ENCODE measurements around the gene XRCC4. TPM values are rescaled to one million over a fixed set of nuclear protein-coding genes. Genes with fewer than 3 reads are reported as not detected.

The XRCC4 gene
- total and polyA plus RNA-seq, 2 of the 8 experiments (the other 6 are each of a cell fraction or from before 2014, with no cell fraction given), result 3.0 to 8.3 TPM

GRCh38 chr5:83085106-83085505 lies 7.8 kb downstream of the XRCC4 start:
- no peaks in the 10 kb centered on the region for H4K20me1 ChIP-seq (replicated peaks in 1 of 2; ENCODE audit: control insufficient read depth in 1 of 2, insufficient read depth in 2 of 2, low read length in 2 of 2)
- no peak overlapping the region for H3K9ac ChIP-seq (replicated peaks in 1 of 4; ENCODE audit: extremely low read depth in 1 of 4, low read depth in 3 of 4, low read length in 3 of 4)
- no peaks in the 10 kb centered on the region for H3K4me1 ChIP-seq (replicated peaks in 1 of 4; ENCODE audit: control insufficient read depth in 3 of 4, insufficient read depth in 4 of 4, low read length in 3 of 4)
- no peaks in the 10 kb centered on the region for H3K23me2 ChIP-seq (ENCODE audit: low read depth, low read length)
- no peak overlapping the region for H2BK12ac ChIP-seq (ENCODE audit: low read depth, low read length)
- no peaks in the 10 kb centered on the region for H3K36me3 ChIP-seq (ENCODE audit: control insufficient read depth in 2 of 4, insufficient read depth in 4 of 4, low read length in 3 of 4)
- H3K4ac ChIP-seq (replicated peaks; ENCODE audit: insufficient read length, low read depth, low read length), result no peak overlapping the region
- no peak overlapping the region for H2AK5ac ChIP-seq (ENCODE audit: low read depth, low read length)
- no peak overlapping the region for H4K91ac ChIP-seq (replicated peaks; ENCODE audit: insufficient read length, low read length)
- WGBS, 2 experiments (ENCODE audit: extremely low coverage in 1 of 2, insufficient coverage in 1 of 2, insufficient read length in 1 of 2, insufficient replicate concordance in 2 of 2, low coverage in 1 of 2, low lambda C conversion rate in 2 of 2, missing lambda C conversion rate in 1 of 2), result 87% methylated on average over 2 of the region's 2 CpGs; no CpG with 5 or more reads in 1 of the 2 experiments
- FAIRE-seq, result no peak
- peaks cover 0 to 4% of the 10 kb centered on the region in 2 experiments; a peak in 1 of 4 replicates for H3K9me3 ChIP-seq (ENCODE audit: insufficient read depth in 2 of 2, low read depth in 1 of 2, low read length in 1 of 2)
- DNase-seq (ENCODE audit: low read depth in 1 of 2, low spot score in 2 of 2), result no peak
- no peak overlapping the region for H2BK5ac ChIP-seq (ENCODE audit: low read depth, low read length)
- no peaks in the 10 kb centered on the region for H3K27me3 ChIP-seq (replicated peaks in 1 of 4; ENCODE audit: control insufficient read depth in 3 of 4, extremely low read depth in 1 of 4, insufficient read depth in 3 of 4, low read length in 3 of 4)
- no peaks in the 10 kb centered on the region for H3K79me2 ChIP-seq (ENCODE audit: control insufficient read depth in 1 of 2, insufficient read depth in 2 of 2, low read length in 2 of 2)
- H2BK20ac ChIP-seq (ENCODE audit: low read length), result no peak overlapping the region
- CTCF ChIA-PET (ENCODE audit: partially characterized antibody), result no interaction called here
- no peak overlapping the region for H2AFZ ChIP-seq (ENCODE audit: low read length)
- H3K56ac ChIP-seq (replicated peaks; ENCODE audit: insufficient read length, low read depth, low read length), result no peak overlapping the region
- H3K27ac ChIP-seq (ENCODE audit: low read depth, low read length), result no peak overlapping the region
- H4K5ac ChIP-seq (ENCODE audit: insufficient read length, low read depth, low read length), result no peak overlapping the region
- no peak overlapping the region for H3K4me2 ChIP-seq (ENCODE audit: insufficient read depth in 1 of 2, low read depth in 2 of 2, low read length in 2 of 2)
- no peaks in the 10 kb centered on the region for H3K79me1 ChIP-seq (ENCODE audit: low read depth, low read length)
- POLR2A ChIA-PET (ENCODE audit: partially characterized antibody), result no interaction called here
- no peak overlapping the region for H3K18ac ChIP-seq (ENCODE audit: extremely low read depth, low read length)
- no peak overlapping the region for H3K14ac ChIP-seq (ENCODE audit: insufficient read length)
- H4K8ac ChIP-seq (ENCODE audit: extremely low read depth, insufficient read depth, low read length), result no peak overlapping the region
- H2BK15ac ChIP-seq (ENCODE audit: low read length), result no peak overlapping the region
- no peak overlapping the region for H3K23ac ChIP-seq (ENCODE audit: insufficient read length)
- H3K4me3 ChIP-seq (ENCODE audit: extremely low read depth in 1 of 4, insufficient read depth in 2 of 4, low read depth in 3 of 4, low read length in 4 of 4), result no peak overlapping the region
- no peak overlapping the region for H2BK120ac ChIP-seq (replicated peaks; ENCODE audit: low read depth, low read length)
- no peak for TF ChIP-seq EZH2 (IDR thresholded peaks at IDR 0.05; ENCODE audit: low read depth, low read length, severe bottlenecking)
